ENCODE measurements around the gene CD320.

DNA sequence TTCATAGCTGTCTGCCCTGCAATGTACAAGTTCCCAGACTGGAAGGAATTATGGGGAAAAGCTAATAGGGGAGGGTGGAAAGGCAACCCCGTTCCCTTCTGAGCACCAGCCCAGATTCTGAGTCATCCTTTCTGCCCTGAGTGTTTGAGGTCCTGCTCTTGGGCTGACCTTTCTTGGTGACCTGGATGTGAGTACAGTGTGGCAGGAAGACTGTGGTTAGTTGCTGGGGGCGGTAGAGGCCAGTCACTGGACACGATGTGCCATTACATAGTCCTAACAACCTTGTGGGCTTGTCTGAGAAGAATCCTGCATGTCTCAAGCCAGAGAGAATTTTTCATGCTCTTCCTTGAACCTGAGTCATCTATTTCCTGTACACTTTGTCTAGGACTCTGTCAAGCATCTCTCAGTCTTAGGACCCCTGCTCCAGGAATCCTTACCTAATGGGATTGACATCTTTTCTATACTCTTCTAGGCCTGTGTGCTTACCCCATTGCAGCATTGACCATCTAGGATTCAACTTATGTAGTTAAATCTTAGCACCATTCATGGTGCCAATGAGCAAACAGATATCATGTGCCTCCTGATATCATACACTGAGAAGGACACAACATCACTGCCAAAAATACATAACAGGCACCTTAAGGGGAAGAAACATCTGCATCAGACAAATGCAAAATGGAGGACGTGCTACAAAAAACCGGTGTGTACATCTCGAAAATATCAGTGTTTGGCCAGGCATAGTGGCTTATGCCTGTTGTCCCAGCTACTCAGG lies 47.7 kb upstream of the CD320 start:
- TF ChIP-seq, protein P1, sequence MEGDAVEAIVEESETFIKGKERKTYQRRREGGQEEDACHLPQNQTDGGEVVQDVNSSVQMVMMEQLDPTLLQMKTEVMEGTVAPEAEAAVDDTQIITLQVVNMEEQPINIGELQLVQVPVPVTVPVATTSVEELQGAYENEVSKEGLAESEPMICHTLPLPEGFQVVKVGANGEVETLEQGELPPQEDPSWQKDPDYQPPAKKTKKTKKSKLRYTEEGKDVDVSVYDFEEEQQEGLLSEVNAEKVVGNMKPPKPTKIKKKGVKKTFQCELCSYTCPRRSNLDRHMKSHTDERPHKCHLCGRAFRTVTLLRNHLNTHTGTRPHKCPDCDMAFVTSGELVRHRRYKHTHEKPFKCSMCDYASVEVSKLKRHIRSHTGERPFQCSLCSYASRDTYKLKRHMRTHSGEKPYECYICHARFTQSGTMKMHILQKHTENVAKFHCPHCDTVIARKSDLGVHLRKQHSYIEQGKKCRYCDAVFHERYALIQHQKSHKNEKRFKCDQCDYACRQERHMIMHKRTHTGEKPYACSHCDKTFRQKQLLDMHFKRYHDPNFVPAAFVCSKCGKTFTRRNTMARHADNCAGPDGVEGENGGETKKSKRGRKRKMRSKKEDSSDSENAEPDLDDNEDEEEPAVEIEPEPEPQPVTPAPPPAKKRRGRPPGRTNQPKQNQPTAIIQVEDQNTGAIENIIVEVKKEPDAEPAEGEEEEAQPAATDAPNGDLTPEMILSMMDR (IDR thresholded peaks at IDR 0.05; ENCODE audit: control extremely low read depth in 1 of 3, insufficient read depth in 1 of 3, low read depth in 1 of 3, low read length in 3 of 3), result no peak
- TF ChIP-seq POLR2A (IDR thresholded peaks at IDR 0.05; ENCODE audit: control extremely low read depth in 1 of 2, low read depth in 2 of 2, low read length in 2 of 2), result no peak
- no peak for TF ChIP-seq EZH2 (IDR thresholded peaks at IDR 0.05; ENCODE audit: low read depth, low read length, severe bottlenecking)
- TF ChIP-seq TCF12 (IDR thresholded peaks at IDR 0.05; ENCODE audit: low read depth, low read length), result no peak
- TF ChIP-seq CTBP2 (IDR thresholded peaks at IDR 0.05; ENCODE audit: borderline replicate concordance, insufficient read depth, insufficient read length, low read length), result no peak
- no peak for TF ChIP-seq MAFK (IDR thresholded peaks at IDR 0.05; ENCODE audit: low read depth, low read length)
- no peak for TF ChIP-seq RFX5 (IDR thresholded peaks at IDR 0.05; ENCODE audit: borderline replicate concordance, low read depth, low read length)
- TF ChIP-seq JUND (IDR thresholded peaks at IDR 0.05; ENCODE audit: low read length), result no peak
- no peak for TF ChIP-seq CREB1 (IDR thresholded peaks at IDR 0.05)
- TF ChIP-seq PHF8 (conservative IDR thresholded peaks at IDR 0.05; ENCODE audit: low read depth, low read length), result no peak
- no peak for TF ChIP-seq FOSL1 (IDR thresholded peaks at IDR 0.05; ENCODE audit: insufficient read depth, low read depth, low read length)

All from H1 (cell line).